ENCODE data around the gene UQCRQ.
A peak's percentile ranks its signal among the peaks of the same experiment; 100 is the strongest.

Gene UQCRQ

DNA sequence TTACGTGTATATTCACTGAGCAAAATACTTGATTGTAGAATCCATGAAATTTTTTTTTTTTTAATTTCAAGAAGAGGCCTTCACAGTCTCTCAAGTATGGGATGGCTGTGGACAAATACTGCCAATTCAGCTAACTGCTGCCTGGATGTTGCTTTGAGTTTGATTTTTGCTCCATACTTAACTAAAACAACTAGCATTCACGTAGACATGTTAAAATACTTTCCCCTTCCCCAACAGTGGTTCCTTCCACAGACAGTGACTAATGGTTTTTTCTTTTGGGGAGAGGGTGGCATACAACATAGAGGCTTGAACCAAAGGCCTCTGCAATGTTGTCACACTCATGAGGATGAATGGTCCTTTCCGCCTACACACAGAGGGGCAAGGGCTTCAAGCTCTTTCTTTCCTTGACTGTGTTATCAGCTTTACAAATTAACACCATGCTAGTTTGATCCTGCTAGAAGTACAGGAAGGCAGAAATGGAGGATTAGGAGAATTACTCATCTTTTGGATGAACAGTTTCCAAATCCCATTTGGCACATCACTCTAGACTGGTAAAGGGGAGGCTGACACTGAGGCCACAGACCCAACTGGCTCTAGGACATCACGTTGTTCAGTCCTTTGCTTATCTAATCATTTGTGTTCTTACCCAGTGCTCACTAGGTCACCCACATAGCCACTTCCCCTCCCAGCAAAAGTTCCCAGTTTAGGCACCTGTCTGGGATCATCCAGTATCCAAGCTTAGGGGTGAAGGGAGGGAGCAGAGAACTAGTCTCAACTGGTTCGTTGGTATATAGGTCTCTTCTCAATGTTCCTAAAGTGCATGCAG is 5.2 kb downstream of the UQCRQ start:
- no peak for DNase-seq (ENCODE audit: low read depth)

DNA sequence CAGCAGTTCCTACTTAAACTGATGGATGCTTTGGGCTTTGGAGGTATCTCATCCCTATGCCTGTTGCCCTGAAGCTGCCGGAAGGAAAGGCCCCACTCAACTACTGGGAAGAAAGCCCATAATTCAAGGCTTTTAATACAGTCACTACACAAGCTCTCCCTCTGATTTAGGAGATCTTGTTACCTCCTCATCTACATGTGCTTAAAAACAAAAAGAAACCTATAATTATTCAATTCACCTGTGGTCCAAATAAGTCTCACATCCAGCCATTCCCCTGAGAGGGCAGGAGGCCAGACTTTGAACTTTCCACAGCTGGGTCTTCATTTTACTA is 6.3 kb downstream of the UQCRQ start:
- no peak for DNase-seq (ENCODE audit: low read depth)

DNA sequence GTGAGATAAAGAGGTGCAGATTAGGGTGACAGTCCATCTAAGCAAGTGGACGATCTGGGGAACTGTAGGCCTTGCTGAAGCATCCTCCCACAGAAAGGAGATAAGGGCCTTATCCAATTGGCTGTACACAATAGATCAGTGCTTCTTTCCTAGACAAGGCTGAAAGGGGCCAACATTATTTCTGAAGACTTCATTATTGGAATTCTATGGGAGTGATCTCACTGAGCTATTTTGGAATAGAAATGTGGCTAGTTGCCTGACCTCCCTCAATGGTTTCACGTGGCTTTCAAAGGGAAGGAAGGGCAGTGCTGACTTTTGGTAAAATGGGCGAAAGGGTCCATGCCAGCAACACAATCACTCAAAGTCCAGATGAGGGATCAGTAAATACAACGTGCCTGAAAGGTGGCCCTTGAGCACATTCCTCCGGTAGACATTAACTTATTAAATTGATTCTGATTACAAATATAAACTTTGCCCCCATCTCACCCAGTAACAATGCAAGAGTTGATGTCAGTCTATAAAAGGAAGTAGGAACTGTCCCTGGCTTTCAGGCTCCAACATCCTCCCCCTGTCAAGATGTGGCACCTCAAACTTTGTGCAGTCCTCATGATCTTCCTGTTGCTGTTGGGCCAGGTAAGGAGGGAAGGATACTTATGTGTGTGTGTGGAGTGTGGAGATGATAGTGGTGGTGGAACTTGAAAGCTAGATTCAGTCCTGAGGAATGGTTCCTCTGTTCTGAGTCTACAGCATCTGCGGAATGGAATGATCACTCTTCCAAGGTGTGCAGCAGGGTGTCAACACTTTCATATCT is 6.9 kb downstream of the UQCRQ start, which contains the start of gene LEAP2:
Gene LEAP2, plus strand, starts transcription at position 550 of the 811 bp plus-strand sequence. Its CDS starts 27 bp downstream, at position 577.
- no peak for DNase-seq (ENCODE audit: low read depth)

DNA sequence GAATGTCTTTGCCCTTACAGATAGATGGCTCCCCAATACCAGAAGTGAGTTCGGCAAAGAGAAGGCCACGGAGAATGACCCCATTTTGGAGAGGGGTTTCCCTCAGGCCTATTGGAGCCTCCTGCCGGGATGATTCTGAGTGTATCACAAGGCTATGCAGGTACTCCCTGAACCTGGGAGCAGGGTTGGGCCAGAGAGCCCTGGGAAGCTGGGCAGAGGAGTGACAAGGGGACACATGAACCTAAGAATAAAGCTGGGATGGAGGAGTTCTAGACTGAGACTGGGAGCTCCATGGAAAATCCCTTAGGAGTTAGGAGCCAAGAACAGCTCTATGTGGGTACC is 7.5 kb downstream of the UQCRQ start:
- no peak for DNase-seq (ENCODE audit: low read depth)

DNA sequence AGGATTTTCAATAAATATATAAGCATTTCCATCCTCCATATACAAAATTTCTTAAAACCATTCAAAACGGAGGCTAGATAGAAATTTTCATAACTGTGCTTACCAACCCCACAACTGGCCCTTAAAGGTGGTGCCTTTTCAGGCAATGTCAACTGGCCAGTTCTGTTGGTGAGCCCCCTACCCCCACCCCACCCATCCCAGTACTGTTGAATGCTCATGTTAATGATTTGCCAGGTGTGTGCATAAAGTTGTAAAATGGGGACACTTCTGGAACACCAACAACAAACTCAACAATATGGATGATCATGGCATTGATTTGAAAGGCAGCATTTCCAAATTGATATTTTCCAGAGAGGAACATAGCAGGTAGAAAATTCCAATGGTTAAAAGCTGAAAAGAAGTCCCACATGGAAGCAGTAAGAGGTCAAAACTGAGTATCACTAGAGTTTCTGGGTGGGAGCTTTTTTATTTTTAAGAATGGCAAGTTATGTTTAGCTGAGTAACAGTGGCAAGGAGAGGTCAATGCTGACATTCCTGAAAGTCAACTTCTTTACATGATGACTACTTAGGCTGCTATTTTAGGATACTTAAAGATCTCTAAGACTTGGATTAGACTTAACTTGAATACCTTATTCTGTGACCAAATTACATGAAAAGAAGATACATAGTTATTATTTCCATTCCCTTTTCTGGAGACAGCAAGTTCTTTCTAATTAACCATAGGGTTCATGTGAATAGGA is 9.7 kb downstream of the UQCRQ start:
- DNase-seq (ENCODE audit: low read depth): no peak

DNA sequence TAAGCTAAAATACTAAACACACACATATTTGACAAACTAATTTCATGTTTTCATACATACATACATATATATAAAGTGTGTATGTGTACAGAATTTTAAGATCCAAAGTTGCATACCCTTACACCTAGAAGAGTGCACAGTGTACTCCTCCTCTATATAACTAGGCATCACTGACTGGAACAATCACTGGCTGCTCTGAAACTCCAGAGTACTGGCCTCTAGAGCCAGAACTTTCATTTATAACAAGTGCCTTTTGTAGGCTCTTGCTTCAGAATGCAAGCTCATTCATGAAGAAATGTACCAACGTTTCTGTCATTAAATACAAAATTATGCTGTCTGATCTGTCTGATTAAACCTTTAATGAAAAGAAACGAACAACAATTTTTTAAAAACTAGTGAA is 11.0 kb downstream of the UQCRQ start:
- DNase-seq (ENCODE audit: low read depth): no peak

DNA sequence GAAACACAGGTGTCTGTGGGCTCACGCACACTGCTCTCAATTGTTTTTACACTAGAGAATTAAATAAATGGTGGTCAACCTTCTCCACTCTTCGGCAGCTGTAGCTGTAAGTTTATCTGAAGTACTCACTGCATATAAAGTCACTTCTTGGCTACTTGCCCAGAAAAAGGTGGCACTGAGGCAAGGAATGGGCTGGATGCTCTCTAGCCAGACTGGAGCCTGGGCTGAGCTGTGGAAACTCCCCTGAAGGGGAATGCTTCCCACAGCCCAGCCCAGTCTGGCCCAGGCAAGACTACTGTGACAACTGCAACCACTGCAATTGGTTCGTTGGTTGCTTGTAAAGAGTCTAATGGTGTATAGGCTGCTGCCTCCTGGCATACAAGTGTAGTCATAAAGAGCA is 11.5 kb downstream of the UQCRQ start:
- no peak for DNase-seq (ENCODE audit: low read depth)

DNA sequence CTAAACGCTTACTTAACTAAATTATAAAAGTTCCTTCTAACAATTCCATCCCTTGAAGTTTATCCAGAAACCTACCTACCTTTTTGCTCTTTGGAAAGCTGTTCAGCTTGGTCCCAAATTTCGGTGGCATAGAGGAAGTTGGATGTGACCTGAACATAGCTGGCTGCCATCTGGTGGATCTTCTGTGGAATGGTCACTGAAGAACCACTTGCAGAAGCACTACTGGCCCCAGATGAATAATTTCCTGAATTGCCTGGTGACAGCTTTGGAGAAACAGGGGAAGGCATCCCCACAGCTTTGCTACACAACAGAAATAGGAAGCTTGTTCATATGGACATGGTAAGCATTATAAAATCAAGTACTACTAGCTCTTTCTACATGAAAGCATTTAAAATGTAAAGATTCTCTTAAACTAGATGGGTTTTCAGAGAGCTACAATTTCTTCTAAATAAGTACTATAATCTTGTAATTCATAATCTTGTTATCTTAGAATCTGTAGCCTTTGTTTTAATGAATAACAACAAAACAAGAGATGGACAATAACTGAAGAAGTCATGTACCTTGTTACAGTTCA is 16.9 kb downstream of the UQCRQ start:
- DNase-seq (ENCODE audit: low read depth): peak; percentile 5

DNA sequence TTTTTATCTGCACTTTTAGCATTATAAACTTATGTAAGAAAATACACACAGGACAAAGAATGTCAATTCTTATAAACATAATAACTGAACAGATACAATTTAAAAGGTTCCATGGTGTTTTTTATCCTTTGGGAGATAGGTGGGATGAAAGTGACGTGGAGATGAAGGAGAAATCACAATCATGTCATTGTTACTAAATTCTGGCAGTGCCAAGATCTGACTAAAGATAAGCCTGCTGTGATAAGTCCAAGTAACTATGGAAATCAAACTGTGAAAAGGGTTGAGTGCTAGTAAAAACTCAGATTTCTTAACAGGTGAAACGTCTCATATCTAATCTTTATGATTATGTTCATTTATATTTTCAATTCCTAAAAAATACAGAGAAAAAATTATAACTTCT is 18.1 kb downstream of the UQCRQ start:
- DNase-seq (ENCODE audit: low read depth): no peak

DNA sequence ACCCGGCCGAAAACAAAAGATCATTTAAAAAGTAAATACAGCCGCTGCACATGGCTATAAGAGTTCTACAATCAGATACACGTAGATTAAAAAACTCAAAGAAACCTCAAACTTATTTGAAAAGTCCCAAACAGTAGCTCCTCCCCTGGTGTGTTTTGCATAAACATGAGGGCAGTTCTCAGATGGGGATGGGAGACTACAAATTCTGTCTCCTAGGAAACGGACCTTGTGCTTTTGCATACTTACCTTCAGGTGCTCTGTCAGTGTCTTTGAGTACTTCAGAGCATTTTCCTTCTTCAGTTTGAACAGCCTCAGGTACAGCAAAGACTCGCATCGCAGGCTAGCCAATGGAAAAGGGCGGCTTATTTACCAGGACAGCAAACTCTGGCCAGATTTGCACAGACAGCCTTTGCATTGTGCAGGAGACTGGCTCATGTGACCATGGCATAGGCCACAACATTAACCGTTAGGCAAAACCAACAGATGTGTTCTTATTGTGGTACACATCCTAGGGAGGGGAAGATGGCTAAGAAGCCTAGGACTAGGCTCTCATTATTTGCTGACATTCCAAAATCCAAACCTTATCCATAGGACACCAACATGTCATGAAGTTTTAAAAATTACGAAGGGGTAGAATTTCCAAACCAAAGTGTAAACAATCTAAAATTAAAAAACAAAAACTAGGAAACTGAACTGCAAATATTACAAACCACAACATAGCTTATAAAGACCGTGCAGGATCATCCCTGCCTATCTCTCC is 19.8 kb downstream of the UQCRQ start:
- no peak for DNase-seq (ENCODE audit: low read depth)

DNA sequence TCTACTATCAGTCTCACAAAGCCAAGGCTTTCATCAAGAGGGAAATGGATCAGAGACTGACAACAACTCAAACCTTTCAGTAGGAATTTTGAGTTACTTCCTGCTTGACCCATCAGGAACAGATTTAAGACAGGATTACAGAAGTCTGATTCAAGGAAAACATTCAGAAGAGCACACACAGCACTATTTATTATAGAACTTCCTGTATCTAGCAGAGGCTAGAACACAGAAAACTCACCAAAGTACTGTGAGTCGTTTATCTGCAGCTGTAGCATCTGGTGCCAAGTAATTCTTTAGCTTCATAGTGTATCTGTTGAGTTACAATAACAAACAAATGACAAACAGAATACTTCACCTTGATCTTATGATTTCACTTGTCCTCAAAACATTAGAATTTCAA is 20.8 kb downstream of the UQCRQ start:
- DNase-seq (ENCODE audit: low read depth): no peak

DNA sequence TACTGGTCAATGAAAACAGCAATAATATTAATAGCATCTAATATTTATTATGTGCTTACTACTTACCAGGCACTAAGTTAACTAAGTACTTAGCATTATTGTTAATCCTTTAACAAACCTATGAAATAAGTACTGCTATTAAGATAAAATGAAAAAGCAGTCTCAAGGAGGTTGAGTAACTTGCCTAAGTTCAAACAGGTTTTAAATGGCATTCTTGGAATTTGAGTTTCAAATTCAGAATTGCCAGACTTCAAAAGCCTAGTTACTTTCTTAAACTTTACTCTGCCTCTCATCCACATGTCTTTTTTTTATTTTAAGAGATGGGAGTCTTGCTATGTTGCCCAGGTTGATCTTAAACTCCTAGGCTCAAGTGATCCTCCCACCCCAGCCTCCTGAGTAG is 23.1 kb downstream of the UQCRQ start:
- no peak for DNase-seq (ENCODE audit: low read depth)

DNA sequence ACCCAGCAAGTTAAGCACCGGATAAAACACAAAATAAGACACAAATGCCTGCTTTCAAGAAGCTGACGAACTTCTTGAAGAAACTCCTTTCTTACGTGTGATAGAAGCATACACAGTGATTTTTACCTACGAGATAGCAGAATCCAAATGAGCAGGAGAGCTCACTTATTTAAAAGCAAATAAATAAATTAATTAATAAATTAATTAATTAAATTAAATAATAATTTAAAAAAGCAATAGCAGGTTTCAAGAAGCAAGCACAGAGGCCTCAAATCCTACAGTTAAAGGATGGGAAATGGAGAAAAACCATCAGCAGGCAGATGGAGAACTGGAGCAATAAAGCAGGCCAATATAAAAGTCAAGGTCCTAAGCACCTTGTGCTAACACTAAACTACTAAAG is 24.4 kb downstream of the UQCRQ start:
- DNase-seq (ENCODE audit: low read depth): no peak

DNA sequence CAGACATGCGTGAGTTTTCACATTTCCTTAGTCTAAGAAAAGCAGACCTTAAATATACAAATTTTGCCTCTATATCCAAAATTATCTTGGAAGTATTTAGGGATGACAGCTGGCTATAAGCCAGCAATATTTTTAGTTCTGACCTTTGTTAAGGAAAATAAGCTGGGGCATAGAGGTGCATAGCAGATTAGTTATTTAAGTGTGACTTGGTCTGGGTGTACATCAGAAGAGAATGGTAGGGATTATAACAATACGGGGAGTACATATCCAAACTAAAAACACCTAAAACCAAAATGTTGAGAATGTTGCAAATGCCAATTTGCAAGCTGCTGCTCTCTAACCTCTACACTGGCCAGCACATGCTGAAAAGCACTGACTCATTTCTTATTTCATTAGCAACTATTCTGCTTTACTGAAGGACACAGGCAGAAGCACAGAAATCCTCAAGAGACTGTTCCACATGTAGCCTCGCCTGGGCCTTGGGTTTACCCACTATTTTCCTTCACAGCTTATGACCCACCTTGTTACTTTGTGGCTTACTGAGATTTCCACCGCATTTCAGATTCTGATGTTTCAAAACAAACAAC is 29.4 kb downstream of the UQCRQ start:
- DNase-seq (ENCODE audit: low read depth): no peak

DNA sequence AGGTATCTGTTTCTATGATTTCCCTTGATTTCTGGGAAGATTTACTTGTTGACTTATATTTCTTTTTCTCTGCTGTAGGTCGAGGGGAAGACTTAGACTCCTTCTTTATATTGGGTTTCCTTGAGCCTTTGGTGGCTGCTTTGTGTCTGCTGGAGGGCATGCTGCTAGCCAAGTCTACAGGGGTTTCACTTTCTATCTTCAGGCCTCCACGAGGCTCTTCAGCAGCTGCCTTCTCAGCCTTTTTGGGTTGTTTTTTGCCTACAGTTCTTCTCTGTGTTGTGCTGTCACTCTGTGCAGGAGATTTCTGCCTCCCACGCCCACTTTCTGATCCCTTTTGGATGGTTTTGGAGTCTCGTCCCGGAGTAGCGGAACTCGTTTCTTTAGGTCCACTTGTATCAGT is 30.2 kb downstream of the UQCRQ start:
- DNase-seq (ENCODE audit: low read depth): no peak

DNA sequence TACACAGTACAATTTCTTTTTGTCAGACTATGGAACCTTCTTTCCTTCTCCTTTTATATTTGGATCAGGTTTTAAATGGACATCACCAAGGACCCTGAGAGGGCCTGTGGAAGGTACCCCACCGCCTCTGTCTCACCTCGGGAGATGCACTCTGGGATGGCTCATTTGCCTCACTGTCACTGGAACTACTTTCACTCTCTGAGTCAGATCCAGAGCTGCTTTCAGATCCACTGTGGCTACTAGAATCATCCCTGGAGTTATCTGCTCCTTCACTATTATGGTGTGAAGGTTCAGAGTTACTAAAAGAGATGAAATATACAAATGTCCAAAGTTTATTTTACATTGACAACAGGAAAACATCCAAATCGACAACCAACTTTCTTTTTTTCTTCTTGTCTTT is 31.7 kb downstream of the UQCRQ start:
- DNase-seq (ENCODE audit: low read depth): no peak

DNA sequence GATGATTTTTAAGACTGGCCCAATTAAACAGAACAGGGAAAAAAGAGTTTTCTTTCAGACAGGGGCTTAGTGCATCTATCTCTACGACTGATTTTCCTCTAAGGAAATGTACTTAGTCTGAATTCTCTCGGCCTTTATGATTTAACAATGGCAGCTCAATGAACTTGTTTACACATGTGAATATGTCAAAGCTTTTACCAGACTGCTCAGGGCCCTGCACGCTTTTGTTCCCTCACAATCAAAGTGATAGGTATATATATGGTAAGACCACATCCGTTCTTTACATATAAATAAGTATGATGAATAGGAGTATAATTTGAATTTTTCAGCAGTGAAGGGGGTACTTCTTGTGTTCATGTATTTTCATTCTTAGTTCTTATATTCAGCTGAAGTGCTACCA is 34.6 kb downstream of the UQCRQ start:
- no peak for DNase-seq (ENCODE audit: low read depth)

DNA sequence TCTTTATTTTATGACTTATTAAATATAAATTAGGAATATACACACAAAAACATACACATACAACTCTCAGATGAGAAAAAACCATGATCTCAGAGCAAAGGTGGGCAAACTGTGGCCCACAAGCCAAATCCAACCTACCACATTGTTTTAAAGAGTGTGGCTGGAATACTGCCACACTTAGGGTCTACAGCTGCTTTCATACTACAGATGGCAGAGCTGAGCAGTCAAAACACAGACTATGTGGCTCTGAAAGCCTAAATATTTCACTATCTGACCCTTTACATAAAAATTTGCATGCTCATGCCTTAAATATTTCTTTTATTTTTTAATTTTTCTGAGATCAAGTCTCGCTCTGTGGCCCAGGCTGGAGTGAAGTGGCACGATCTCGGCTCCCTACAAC is 35.3 kb downstream of the UQCRQ start:
- DNase-seq (ENCODE audit: low read depth): no peak

DNA sequence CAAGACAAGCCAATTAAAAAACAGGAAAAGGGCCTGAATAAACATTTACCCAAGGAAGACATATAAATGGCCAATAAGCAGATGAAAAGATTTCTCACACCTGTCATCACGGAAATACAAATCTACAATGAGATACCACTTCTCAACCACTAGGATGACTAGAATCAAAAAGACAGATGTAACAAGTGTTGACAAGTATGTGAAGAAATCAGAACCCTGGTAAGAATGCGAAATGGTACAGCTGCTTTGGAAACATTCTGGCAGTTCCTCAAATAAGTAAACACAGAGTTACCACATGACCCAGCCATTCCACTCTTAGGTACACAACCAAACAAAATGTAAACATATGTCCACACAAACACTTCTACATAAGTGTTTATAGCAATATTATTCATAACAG is 39.5 kb downstream of the UQCRQ start:
- no peak for DNase-seq (ENCODE audit: low read depth)

DNA sequence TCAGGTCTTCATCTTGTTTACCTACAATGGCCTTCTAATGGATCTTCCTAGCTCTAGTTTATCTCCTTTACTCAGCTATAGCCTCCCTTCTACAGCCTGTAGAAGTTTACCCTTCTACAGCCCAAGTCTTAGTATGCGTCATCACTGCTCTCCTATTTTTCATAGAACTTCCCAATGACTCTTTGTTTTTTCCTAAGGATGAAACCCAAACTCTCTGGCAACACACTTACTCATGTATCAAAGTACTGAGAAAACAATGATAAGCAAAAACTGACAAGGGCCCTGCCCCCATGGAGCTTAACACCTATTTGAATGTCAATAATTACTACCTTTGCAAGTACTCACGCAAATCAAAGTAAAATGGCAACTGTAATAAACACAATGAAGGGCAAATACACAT is 40.7 kb downstream of the UQCRQ start:
- no peak for DNase-seq (ENCODE audit: low read depth)

DNA sequence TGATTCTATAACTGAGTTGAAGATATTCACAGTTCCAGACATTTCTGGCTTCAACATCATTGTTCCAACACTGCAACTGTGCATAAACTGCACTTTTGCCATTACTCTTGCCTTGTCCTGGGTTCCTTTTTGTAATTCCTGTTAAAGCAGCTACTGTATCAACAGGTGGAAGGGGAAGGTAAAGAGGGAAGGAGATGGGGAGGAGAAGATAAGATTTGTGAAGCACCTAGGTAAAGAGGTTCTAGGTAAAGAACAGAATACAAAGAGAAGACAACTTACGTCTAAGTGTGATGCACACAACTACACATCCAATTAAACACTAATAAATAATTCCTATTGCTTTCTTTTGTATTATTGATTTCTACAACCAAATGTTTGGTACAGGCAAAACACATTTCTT is 43.3 kb downstream of the UQCRQ start:
- DNase-seq (ENCODE audit: low read depth): no peak

DNA sequence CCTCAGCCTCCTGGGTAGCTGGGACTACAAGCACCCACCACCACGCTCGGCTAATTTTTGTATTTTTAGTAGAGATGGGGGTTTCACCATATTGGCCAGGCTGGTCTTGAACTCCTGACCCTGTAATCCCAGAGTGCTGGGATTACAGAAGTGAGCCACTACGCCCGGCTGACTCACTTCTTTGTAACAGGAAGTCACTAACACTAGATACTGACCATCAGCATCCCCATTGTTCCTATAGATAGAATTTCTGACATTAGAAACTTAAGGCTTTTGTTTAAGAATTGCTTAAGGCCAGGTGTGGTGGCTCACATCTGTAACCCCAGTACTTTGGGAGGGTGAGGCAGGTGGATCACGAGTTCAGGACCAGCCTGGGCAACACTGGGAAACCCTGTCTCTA is 49.2 kb downstream of the UQCRQ start:
- no peak for DNase-seq (ENCODE audit: low read depth)

All from activated T-helper 1 cell treated with Interleukin-2 at 50 U/mL for 16 hours (primary cell).